Upper lobe of right lung (tissue), 1 donor: ENCODE results near the gene VDR. TPM values are rescaled to one million over a fixed set of nuclear protein-coding genes. Genes with fewer than 3 reads are reported as not detected.
A peak's percentile ranks its signal among the peaks of the same experiment; 100 is the strongest.

ENCODE experiments used
- ATAC-seq: fragments of 200-7000 bp; cut with Tn5 transposase; one replicate; pipeline ENCODE4 v1.9.1; 2020; ENCODE audit warnings: mild to moderate bottlenecking, moderate library complexity
- DNase-seq: peaks from one replicate; pipeline ENCODE4 v3.0.0-alpha.2; 2020
- H3K27ac ChIP-seq: fragments of 200-600 bp; one replicate; pipeline ENCODE4 v1.8.0; 2022
- H3K27me3 ChIP-seq: fragments of 200-600 bp; one replicate; pipeline ENCODE4 v1.8.0; 2022; ENCODE audit warnings: mild to moderate bottlenecking
- H3K36me3 ChIP-seq: fragments of 200-600 bp; one replicate; pipeline ENCODE4 v1.8.0; 2022
- H3K4me1 ChIP-seq: fragments of 200-600 bp; one replicate; pipeline ENCODE4 v1.8.0; 2022
- H3K4me3 ChIP-seq: fragments of 200-600 bp; one replicate; pipeline ENCODE4 v1.8.0; 2022; ENCODE audit warnings: mild to moderate bottlenecking
- H3K9me3 ChIP-seq: fragments of 200-600 bp; one replicate; pipeline ENCODE4 v1.8.0; 2022
- intact Hi-C: fragments of 100-400 bp; cut with DNase I; formaldehyde crosslinking; loops from one replicate; pipeline ENCODE4 v1.11.0; 2022
- total RNA-seq: library from RNA; stranded (reverse); fragmentation: NEBNext Ultra II Directional; extraction: Animal tissue kit (Norgen Biotek cat#: 25700); gene quantifications from one replicate; pipeline ENCODE4 v1.2.1, GENCODE V29; 2021
- TF ChIP-seq, protein P1 (sequence below): fragments of 200-600 bp; IDR thresholded peaks from one replicate; pipeline ENCODE4 v1.8.0; 2022; ENCODE audit warnings: antibody characterized with exemption
- donor health status: DM: no; HTN: yes; CAD: no; lungs with severe emphysema.

Gene VDR
- total RNA-seq, 1 donor from 2014 or later, result 28.7 TPM

DNA sequence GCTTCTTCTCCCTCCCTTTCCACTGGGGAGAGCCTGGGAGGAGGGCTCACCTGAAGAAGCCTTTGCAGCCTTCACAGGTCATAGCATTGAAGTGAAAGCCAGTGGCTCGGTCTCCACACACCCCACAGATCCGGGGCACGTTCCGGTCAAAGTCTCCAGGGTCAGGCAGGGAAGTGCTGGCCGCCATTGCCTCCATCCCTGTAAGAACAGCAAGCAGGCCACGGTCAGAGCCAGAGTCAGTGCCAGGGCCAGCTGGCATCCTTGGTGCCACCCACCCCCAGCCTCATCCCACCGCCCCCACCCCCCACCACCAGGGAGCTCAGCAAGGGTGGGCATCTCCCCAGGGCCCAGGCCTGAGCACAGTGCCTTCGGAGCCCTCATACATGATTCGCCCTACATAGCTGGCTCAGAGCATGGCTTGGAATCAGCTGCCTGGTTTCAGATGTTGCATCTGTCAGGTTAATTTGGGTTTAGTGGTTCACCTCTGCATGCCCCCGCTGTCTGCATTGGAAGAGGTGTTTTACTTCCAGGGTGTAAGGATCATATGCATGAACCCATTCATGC is 25.8 kb downstream of the VDR start:
- no peak for DNase-seq
- H3K27ac ChIP-seq, result no peak overlapping the region
- peaks cover 17% of the 10 kb centered on the region for H3K36me3 ChIP-seq
- peaks cover 13% of the 10 kb centered on the region for H3K4me1 ChIP-seq
- ATAC-seq, result no peak
- intact Hi-C loops, result no loop called here
- no peaks in the 10 kb centered on the region for H3K27me3 ChIP-seq
- H3K4me3 ChIP-seq, result no peak overlapping the region
- H3K9me3 ChIP-seq, result no peaks in the 10 kb centered on the region
- TF ChIP-seq, protein P1, sequence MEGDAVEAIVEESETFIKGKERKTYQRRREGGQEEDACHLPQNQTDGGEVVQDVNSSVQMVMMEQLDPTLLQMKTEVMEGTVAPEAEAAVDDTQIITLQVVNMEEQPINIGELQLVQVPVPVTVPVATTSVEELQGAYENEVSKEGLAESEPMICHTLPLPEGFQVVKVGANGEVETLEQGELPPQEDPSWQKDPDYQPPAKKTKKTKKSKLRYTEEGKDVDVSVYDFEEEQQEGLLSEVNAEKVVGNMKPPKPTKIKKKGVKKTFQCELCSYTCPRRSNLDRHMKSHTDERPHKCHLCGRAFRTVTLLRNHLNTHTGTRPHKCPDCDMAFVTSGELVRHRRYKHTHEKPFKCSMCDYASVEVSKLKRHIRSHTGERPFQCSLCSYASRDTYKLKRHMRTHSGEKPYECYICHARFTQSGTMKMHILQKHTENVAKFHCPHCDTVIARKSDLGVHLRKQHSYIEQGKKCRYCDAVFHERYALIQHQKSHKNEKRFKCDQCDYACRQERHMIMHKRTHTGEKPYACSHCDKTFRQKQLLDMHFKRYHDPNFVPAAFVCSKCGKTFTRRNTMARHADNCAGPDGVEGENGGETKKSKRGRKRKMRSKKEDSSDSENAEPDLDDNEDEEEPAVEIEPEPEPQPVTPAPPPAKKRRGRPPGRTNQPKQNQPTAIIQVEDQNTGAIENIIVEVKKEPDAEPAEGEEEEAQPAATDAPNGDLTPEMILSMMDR, result no peak

DNA sequence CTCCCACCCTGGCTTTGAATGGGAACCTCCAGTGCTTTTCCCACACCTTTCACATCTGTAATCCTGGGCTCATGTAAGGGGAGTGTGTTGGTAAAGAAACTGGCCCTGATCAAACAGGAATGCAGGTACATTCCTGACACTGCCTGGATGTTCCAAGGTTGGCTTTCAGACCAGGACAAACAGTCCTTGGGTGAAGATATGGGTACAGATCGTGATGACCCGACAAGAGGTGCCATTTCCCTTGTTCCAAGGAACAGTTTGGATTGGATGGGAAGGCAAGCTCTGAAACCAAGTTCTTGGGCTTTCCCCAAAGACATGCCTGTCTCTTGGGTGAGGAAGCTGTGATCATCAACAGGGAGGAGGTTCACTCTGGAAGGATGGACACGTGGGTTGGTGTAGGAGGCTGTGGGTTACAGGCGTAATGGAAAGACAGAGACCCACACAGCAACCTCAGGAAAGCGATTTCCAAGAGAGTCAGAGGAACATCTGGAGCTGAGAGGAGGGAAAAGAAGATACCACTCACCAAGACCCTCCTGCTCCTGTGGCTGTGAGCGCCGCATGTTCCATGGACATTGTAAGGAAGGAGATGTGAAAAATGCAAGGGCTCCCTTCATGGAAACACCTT is 26.4 kb downstream of the VDR start:
- H3K4me1 ChIP-seq, result peaks cover 12% of the 10 kb centered on the region
- no peak for DNase-seq
- TF ChIP-seq, protein P1, result no peak
- peaks cover 17% of the 10 kb centered on the region for H3K36me3 ChIP-seq
- H3K27me3 ChIP-seq, result no peaks in the 10 kb centered on the region
- H3K9me3 ChIP-seq, result no peaks in the 10 kb centered on the region
- no peak overlapping the region for H3K4me3 ChIP-seq
- H3K27ac ChIP-seq, result no peak overlapping the region
- no peak for ATAC-seq
- intact Hi-C loops, result no loop called here

DNA sequence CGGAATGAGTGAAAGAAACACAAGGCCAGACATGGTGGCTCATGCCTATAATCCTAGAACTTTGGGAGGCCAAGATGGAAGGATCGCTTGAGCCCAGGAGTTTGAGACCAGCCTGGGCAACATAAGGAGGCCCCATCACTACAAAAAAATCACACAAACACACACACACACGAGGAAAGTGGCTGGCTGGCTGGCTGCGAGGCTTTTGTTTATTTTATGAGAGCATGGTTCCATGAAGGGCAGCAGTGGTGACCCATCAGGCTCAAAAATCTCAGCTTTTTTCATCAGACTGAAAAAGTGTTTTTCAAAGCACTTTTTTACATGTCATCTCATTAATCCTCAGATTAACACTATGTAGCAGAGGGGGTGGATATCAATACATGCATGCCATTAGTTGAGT is 27.7 kb downstream of the VDR start:
- no peaks in the 10 kb centered on the region for H3K9me3 ChIP-seq
- DNase-seq (no peak), ATAC-seq (no peak)
- no peaks in the 10 kb centered on the region for H3K27me3 ChIP-seq
- peaks cover 17% of the 10 kb centered on the region for H3K36me3 ChIP-seq
- no peak overlapping the region for H3K27ac ChIP-seq
- TF ChIP-seq, protein P1, result no peak
- H3K4me1 ChIP-seq, result no peaks in the 10 kb centered on the region
- intact Hi-C loops, result no loop called here
- no peak overlapping the region for H3K4me3 ChIP-seq

DNA sequence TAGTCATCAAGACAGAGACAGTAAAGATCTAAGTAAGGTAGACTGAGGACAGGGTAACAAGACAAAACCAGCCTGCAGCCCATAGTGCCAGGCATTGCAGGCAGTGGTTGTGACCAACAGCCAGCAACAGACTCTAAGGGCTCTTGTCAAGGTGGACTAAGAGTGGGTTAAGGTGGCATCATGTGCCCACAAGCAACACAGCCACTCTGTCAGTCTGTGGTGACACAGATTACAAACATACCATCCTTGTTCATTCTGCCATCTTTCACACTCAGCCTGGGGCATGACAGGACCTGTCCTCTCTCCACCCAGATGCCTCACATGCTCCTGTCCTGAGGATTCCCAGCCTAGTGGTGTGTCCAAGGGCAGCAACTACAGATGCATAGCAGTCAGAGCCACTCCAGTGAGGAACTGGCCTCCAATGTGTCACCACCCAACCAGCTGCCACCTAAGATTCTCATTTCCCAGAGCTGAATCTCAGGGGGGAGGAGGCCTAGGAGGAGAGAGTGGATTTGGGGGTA is 28.3 kb downstream of the VDR start:
- H3K27me3 ChIP-seq, result no peaks in the 10 kb centered on the region
- DNase-seq, result no peak

DNA sequence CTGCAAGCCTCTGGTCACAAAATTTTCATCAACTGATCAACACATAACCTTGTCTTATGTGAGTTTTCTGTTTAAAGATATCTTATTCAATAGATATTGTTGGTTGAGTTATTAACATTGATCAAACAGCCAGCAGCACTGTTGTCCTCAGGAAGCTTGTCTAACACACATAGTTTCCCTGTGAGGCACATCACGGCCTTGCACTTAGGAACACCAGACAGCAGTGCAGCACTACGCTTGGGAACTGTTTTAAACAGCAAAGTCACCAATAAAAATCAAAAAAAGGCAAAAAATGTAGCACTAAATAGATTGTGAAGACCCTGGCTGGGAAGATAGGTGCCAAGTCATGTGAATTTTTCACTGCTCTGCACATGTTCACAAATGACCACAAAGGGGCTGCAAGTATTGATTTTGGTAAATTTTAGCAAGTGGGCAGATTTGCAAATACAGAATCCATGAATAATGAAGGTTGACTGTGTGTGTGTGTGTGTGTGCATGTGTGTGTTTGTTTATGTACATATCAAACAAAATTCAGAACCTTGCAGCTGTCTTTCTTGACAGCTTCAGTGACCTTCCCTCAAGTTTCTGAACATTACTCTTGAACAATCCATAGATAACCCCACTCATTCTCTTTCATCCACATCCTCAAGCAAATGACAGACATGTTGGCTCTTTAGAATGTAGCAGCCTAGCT is 28.9 kb downstream of the VDR start:
- DNase-seq (no peak), ATAC-seq (no peak)
- H3K27ac ChIP-seq, result no peak overlapping the region
- intact Hi-C loops, result no loop called here
- no peaks in the 10 kb centered on the region for H3K27me3 ChIP-seq
- H3K4me3 ChIP-seq, result no peak overlapping the region
- peaks cover 2% of the 10 kb centered on the region for H3K4me1 ChIP-seq
- H3K9me3 ChIP-seq, result no peaks in the 10 kb centered on the region
- TF ChIP-seq, protein P1, result no peak
- peaks cover 17% of the 10 kb centered on the region for H3K36me3 ChIP-seq

More for the DNA sequence above, 28.3 kb downstream of the VDR start:
- Histone ChIP-seq H3K9me3 (no peaks in the 10 kb centered on the region), H3K4me3 (no peak overlapping the region), H3K36me3 (peaks cover 17% of the 10 kb centered on the region), H3K4me1 (no peaks in the 10 kb centered on the region), H3K27ac (no peak overlapping the region)
- TF ChIP-seq, protein P1, result no peak
- intact Hi-C loops, result no loop called here
- peak; percentile 10 for ATAC-seq
